NCI-H1436 treated with DMSO at 0.1 percent for 48 hours (cell line): Measurements from ENCODE around the gene CTSE.
A peak's percentile ranks its signal among the peaks of the same experiment; 100 is the strongest.

Experiments used
- DNase-seq: peaks from one replicate; lab custom pipeline; 2025; lab: John Stamatoyannopoulos, UW

The CTSE gene

DNA sequence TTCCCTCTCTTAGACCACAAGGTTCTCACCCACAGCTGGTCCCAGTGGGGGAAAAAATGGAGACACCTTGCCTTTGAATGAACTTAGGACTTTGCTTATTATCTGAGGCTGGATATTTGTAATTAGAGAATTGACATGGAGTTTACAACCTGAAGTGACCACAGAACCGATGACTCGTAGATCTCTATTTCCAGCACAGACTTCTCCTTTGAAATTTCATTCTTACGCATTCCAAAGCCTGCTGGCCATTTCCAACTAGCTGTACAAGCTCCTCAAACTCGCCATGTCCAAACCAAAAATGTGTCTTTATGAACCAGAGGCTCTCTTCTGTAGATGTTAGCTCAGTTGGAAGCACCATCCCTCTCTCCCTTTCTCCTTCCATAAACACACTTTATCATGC is 32.5 kb downstream of the CTSE start:
- no peak for DNase-seq

- no peak for DNase-seq
Measured at GRCh38 chr1:205990226-205990625, 33.5 kb downstream of the CTSE start.

GRCh38 chr1:205989786-205990185 is 33.9 kb downstream of the CTSE start:
- DNase-seq, result no peak

- no peak for DNase-seq
Measured at GRCh38 chr1:205988585-205988995, 35.1 kb downstream of the CTSE start.

DNA sequence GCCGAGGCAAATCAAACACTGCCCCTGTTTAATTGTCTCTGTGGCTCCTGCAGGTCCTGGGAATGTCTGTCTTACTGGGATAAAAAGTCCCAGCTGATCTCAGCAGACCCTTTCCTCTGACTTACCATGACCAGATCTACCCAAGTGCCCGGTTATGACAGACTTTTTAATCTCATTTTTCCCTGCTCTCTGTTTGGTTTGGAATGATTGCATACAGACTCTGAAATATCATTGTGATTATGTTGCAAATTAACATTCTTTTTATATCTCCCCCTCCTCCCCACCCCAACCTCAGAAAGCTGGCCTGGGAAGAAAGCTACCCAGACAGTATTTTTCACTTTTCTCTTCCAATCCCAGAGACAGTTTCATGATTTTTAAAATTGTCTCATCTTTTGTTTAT is 36.8 kb downstream of the CTSE start:
- no peak for DNase-seq

GRCh38 chr1:205986292-205986691 is 37.4 kb downstream of the CTSE start:
- DNase-seq, result no peak

DNA sequence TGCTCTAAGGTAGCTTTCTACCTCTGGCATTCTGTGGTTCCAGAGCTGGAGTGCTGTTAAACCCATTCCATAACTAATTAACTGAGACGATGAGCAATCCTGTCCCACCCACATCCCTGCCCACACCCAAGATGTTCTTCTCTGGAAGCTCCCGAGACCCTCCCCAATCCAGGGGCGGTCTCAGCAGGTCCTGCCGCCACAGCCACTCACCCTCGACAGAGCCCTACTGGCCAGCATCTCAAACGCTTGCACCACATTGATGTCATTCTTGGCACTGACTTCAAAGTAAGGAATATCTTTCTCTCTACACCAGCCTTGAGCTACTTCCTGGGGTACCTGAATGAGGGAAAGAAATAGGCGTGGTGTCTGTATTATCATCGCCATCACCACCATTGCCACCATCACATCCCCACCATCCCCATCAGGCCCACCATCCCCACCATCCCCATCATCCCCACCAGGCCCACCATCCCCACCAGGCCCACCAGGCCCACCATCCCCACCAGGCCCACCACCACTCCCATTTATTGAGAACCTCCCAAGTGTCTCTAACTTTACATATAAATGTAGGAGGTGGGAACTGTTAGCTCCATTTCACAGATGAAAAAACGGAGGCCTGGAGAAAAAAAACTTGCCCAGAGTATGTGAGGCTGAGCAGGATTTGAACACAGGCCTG is 38.2 kb downstream of the CTSE start:
- no peak for DNase-seq

- no peak for DNase-seq
Measured at GRCh38 chr1:205983925-205984725, 39.6 kb downstream of the CTSE start.

GRCh38 chr1:205981257-205981656 is 42.4 kb downstream of the CTSE start:
- no peak for DNase-seq

GRCh38 chr1:205980237-205980870 is 43.3 kb downstream of the CTSE start:
- no peak for DNase-seq

- DNase-seq, result no peak
Measured at GRCh38 chr1:205979301-205979700, 44.4 kb downstream of the CTSE start.

DNA sequence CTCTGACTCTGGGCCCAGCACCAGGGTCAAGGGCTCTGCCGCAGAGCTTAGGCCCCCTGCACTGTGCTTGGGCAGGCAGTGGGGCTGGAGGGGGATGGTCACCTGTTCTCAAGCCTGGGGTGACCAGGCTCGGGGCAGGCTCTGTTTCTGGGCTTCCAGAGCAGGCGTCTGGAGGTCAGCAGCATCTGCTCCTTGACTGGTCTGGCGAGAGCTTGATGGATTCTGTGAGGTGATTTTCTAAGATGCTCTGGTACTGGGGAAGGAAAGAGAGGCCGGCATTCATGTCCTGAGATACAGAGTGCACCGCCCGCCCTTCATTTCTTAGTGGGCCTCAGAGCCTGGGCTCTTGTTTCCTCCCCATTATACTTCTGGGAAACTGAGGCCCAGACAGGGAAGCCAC is 45.0 kb downstream of the CTSE start:
- DNase-seq, result no peak

- peak; percentile 79 for DNase-seq
Measured at GRCh38 chr1:205977402-205978014, 46.2 kb downstream of the CTSE start.

DNA sequence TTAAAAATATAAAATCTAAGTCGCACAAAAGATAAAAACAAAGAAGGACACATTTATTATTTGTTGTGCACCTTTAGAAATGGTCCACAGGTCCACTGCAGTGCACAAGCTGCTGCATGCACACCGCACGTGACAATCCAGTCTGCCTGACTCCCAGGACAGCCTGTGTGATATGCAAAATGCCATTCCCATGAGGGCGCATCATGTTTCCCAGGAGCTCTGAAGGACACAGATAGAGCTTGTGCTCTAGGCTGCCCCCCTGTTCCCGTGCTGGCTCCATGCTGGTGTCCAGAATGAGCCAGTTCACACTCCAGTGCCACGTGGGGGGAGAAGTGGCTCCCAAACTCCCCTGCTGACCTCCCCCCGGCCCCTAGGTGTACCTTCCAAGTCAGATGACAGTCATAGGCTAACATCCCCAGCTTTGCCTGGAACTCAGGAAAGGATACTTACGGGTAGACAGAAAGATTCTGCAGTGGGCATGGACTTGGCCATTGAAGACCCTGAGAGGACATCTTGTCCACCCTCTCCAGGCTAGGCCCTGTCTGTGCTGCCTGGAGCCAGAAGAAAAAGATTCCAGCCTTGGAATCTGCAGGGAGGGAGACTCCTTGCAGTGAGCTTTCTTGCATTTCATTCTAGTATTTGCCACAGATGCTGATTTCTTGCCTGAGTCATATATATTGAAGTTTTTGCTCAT is 46.8 kb downstream of the CTSE start:
- DNase-seq, result peak; percentile 81

GRCh38 chr1:205976036-205976435 is 47.7 kb downstream of the CTSE start:
- no peak for DNase-seq

- no peak for DNase-seq
Measured at GRCh38 chr1:205975387-205975998, 48.2 kb downstream of the CTSE start.

DNA sequence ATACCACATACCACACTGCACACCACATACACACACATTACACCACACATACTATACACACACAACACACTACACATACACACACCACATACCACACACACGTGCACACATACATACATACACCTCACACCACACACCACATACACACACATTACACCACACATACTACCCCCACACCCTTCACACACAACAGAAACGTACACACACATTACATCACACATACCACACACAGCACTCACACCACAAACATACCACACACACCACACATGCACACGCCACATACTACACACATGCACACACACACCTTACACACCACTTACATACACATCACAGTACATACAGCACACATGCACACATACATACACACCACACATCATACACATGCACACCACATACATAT is 49.0 kb downstream of the CTSE start:
- no peak for DNase-seq

DNA sequence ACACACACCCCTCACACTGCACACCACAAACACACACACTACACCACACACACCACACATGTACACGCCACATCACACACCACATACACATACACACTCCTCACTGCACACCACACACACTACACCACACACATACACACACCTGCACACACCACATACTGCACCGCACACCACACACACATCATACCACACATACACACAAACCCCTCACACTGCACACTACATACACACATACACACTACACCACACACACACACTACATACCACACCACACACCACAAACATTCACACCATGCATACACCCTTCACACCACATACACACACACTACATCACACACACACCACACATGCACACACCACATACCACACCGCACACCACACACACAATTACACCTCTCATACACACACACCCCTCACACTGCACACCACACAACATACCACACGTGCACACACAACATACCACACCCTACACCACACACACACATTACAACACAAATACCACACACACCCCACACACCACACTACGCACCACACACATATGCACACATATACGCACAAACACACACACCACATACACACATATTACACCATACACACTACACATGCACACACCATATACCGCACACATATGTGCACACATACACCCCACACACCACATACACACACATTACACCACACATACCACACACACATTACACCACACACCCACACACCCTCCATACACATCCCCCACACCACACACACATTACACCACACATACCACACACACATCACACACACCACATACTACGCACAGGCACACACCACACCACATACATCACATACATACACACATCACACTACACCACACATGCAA is 50.1 kb downstream of the CTSE start:
- DNase-seq, result no peak

GRCh38 chr1:205972491-205973168 is 51.1 kb downstream of the CTSE start:
- no peak for DNase-seq

DNA sequence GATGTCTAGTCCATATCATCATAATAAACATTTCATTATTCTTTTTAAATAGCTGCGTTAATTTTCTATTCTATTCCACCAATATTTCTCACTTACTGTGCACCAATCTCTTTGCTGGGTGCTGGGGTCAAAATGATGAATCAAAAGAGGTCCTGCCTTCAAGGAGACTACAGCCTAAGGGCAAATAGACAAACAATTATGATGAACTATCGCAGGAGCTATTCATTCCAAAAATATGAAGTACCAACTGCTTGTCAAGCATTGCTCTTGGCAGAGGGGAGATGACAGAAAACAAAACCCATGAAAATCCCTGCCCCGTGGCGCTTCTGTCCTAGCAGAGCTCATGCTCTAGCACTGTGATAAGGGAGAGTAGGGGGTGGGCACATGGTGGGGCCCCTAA is 51.6 kb downstream of the CTSE start:
- no peak for DNase-seq
